GM21528 (cell line): Measurements from ENCODE around the gene SLC6A19.

Experiments used
- ATAC-seq: cut with Tn5 transposase; IDR thresholded peaks from one replicate; pipeline ENCODE4 v1.9.1; 2021; ENCODE audit warnings: mild to moderate bottlenecking, moderate library complexity; ENCODE audit not compliant: unreplicated experiment, low FRiP score

Gene SLC6A19

GRCh38 chr5:1232780-1233179 lies 31.4 kb downstream of the SLC6A19 start:
- no peak for ATAC-seq

GRCh38 chr5:1235379-1235778 lies 34.0 kb downstream of the SLC6A19 start:
- no peak for ATAC-seq

GRCh38 chr5:1235838-1236237 lies 34.4 kb downstream of the SLC6A19 start:
- no peak for ATAC-seq

GRCh38 chr5:1239505-1240251 lies 38.3 kb downstream of the SLC6A19 start:
- no peak for ATAC-seq

- no peak for ATAC-seq
Measured at GRCh38 chr5:1240496-1241260, 39.3 kb downstream of the SLC6A19 start.

GRCh38 chr5:1241509-1242080 lies 40.2 kb downstream of the SLC6A19 start:
- ATAC-seq: no peak

GRCh38 chr5:1242733-1243486 lies 41.5 kb downstream of the SLC6A19 start:
- ATAC-seq: no peak

- ATAC-seq: no peak
Measured at GRCh38 chr5:1243487-1244130, 42.2 kb downstream of the SLC6A19 start.

GRCh38 chr5:1244255-1244654 lies 42.9 kb downstream of the SLC6A19 start:
- ATAC-seq: no peak

- no peak for ATAC-seq
Measured at GRCh38 chr5:1244976-1245375, 43.6 kb downstream of the SLC6A19 start.

GRCh38 chr5:1245905-1246576 lies 44.6 kb downstream of the SLC6A19 start:
- ATAC-seq: no peak

- ATAC-seq: no peak
Measured at GRCh38 chr5:1246711-1247431, 45.5 kb downstream of the SLC6A19 start.

- no peak for ATAC-seq
Measured at GRCh38 chr5:1247811-1248210, 46.4 kb downstream of the SLC6A19 start.

GRCh38 chr5:1249366-1250280 lies 48.2 kb downstream of the SLC6A19 start:
- no peak for ATAC-seq

- ATAC-seq: no peak
Measured at GRCh38 chr5:1251678-1252580, 50.5 kb downstream of the SLC6A19 start.

GRCh38 chr5:1252681-1253080 lies 51.3 kb downstream of the SLC6A19 start:
- no peak for ATAC-seq

GRCh38 chr5:1253456-1254105 lies 52.2 kb downstream of the SLC6A19 start:
- ATAC-seq: no peak
